SK-N-MC (cell line): ENCODE data around the gene TET1.
"Not testable (repeated sequence)": the region's sequence is repeated elsewhere in the genome, so short reads cannot be mapped to it uniquely, and the experiment has no call there.

Experiments
- DNase-seq: peaks from one replicate; pipeline ENCODE4 v3.0.0-alpha.2; 2011; ENCODE audit warnings: low read depth, low spot score
- H3K27ac ChIP-seq: fragments of 200-600 bp; sonication (generic); 2 replicates; pipeline ENCODE4 v1.5.1; 2016; ENCODE audit warnings: mixed run types
- H3K36me3 ChIP-seq: fragments of 200-600 bp; sonication (generic); 2 replicates; pipeline ENCODE4 v1.6.1; 2017; ENCODE audit warnings: antibody characterized with exemption, low read length, mixed read lengths; ENCODE audit not compliant: insufficient read depth
- H3K4me3 ChIP-seq: fragments of 200-600 bp; sonication (generic); 2 replicates; pipeline ENCODE4 v1.5.1; 2016
- H3K9ac ChIP-seq: fragments of 200-600 bp; sonication (generic); 2 replicates; pipeline ENCODE4 v1.8.0; 2017; ENCODE audit warnings: mixed run types, mixed read lengths; ENCODE audit not compliant: insufficient read length
- H3K9me3 ChIP-seq: fragments of 200-600 bp; sonication (generic); 2 replicates; pipeline ENCODE4 v1.6.1; 2017; ENCODE audit warnings: low read depth, mild to moderate bottlenecking, antibody characterized with exemption, low read length, moderate library complexity, mixed read lengths
- EZH2 ChIP-seq: fragments of 200-600 bp; sonication (generic); IDR thresholded peaks from one replicate; pipeline ENCODE4 v1.6.1; 2017; ENCODE audit warnings: antibody characterized with exemption
- FOXP2 ChIP-seq: optimal IDR thresholded peaks from 2 replicates; pipeline ENCODE3; 2011; ENCODE audit warnings: mild to moderate bottlenecking, moderate library complexity; ENCODE audit not compliant: insufficient read depth; ENCODE audit errors: extremely low read length, control extremely low read depth
- POLR2AphosphoS5 ChIP-seq: IDR thresholded peaks from 2 replicates; pipeline ENCODE4 v1.6.1; 2012; ENCODE audit warnings: mild to moderate bottlenecking, low read depth, low read length, borderline replicate concordance

The TET1 gene

GRCh38 chr10:68618234-68618633 is 58.1 kb downstream of the TET1 start:
- H3K4me3 ChIP-seq = no peak overlapping the region
- H3K36me3 ChIP-seq = no peaks in the 10 kb centered on the region
- H3K9me3 ChIP-seq = no peaks in the 10 kb centered on the region
- DNase-seq = no peak
- TF ChIP-seq FOXP2 = no peak
- no peak overlapping the region for H3K9ac ChIP-seq
- no peak overlapping the region for H3K27ac ChIP-seq

- Histone ChIP-seq H3K9ac (no peak overlapping the region), H3K4me3 (no peak overlapping the region), H3K27ac (no peak overlapping the region), H3K9me3 (no peaks in the 10 kb centered on the region), H3K36me3 (no peaks in the 10 kb centered on the region)
- no peak for TF ChIP-seq POLR2AphosphoS5
- TF ChIP-seq EZH2 = no peak
- no peak for TF ChIP-seq FOXP2
- no peak for DNase-seq
Observed at GRCh38 chr10:68619595-68619994, 59.5 kb downstream of the TET1 start.

- Histone ChIP-seq H3K36me3 (no peaks in the 10 kb centered on the region), H3K9me3 (no peaks in the 10 kb centered on the region), H3K4me3 (no peak overlapping the region), H3K9ac (no peak overlapping the region), H3K27ac (no peak overlapping the region)
- no peak for TF ChIP-seq EZH2
- TF ChIP-seq POLR2AphosphoS5 = no peak
- no peak for TF ChIP-seq FOXP2
- no peak for DNase-seq
Observed at GRCh38 chr10:68625316-68625921, 65.3 kb downstream of the TET1 start.

GRCh38 chr10:68628576-68629127 is 68.5 kb downstream of the TET1 start:
- Histone ChIP-seq H3K4me3 (no peak overlapping the region), H3K9me3 (no peaks in the 10 kb centered on the region), H3K9ac (no peak overlapping the region), H3K27ac (no peak overlapping the region), H3K36me3 (no peaks in the 10 kb centered on the region)
- DNase-seq = no peak
- TF ChIP-seq FOXP2 (no peak), EZH2 (no peak), POLR2AphosphoS5 (no peak)

GRCh38 chr10:68632271-68632560 is 72.1 kb downstream of the TET1 start:
- not testable (repeated sequence) for H3K36me3 ChIP-seq, H3K4me3 ChIP-seq, DNase-seq, H3K27ac ChIP-seq, H3K9ac ChIP-seq, H3K9me3 ChIP-seq

GRCh38 chr10:68633281-68633680 is 73.1 kb downstream of the TET1 start:
- H3K27ac ChIP-seq = no peak overlapping the region
- no peak for TF ChIP-seq POLR2AphosphoS5
- no peak for TF ChIP-seq EZH2
- TF ChIP-seq FOXP2 = no peak
- DNase-seq = no peak
- no peak overlapping the region for H3K9ac ChIP-seq
- no peaks in the 10 kb centered on the region for H3K9me3 ChIP-seq
- no peaks in the 10 kb centered on the region for H3K36me3 ChIP-seq
- no peak overlapping the region for H3K4me3 ChIP-seq

- TF ChIP-seq FOXP2 (no peak), POLR2AphosphoS5 (no peak), EZH2 (no peak)
- Histone ChIP-seq H3K9me3 (no peaks in the 10 kb centered on the region), H3K36me3 (no peaks in the 10 kb centered on the region), H3K9ac (no peak overlapping the region), H3K27ac (no peak overlapping the region), H3K4me3 (no peak overlapping the region)
- no peak for DNase-seq
Observed at GRCh38 chr10:68633816-68634466, 73.8 kb downstream of the TET1 start.

- H3K4me3 ChIP-seq = no peak overlapping the region
- no peak overlapping the region for H3K27ac ChIP-seq
- H3K9me3 ChIP-seq = no peaks in the 10 kb centered on the region
Observed at GRCh38 chr10:68636335-68636734, 76.2 kb downstream of the TET1 start.

GRCh38 chr10:68643550-68643949 is 83.4 kb downstream of the TET1 start:
- not testable (repeated sequence) for DNase-seq, H3K9ac ChIP-seq, H3K4me3 ChIP-seq, H3K27ac ChIP-seq, H3K9me3 ChIP-seq
- peaks cover 23% of the 10 kb centered on the region for H3K36me3 ChIP-seq

More at GRCh38 chr10:68636335-68636734, 76.2 kb downstream of the TET1 start:
- TF ChIP-seq EZH2 = no peak
- TF ChIP-seq POLR2AphosphoS5 = no peak
- no peak for TF ChIP-seq FOXP2
- Histone ChIP-seq H3K36me3 (no peaks in the 10 kb centered on the region), H3K9ac (no peak overlapping the region)
- DNase-seq = no peak
